ENCODE measurements around the gene ABCA2. TPM values are rescaled to one million over a fixed set of nuclear protein-coding genes. Genes with fewer than 3 reads are reported as not detected.

The ABCA2 gene
- total and polyA plus RNA-seq, 9 of the 15 experiments (the other 6 are each of a cell fraction or from before 2014, with no cell fraction given), result 0.69 to 16.3 (median 6.1) TPM; not detected in 2

- Histone ChIP-seq H3K27ac (ENCODE audit: extremely low read depth, low read depth, low read length) (no peak overlapping the region), H3K4me1 (replicated peaks in 1 of 2; ENCODE audit: control insufficient read depth in 2 of 2, insufficient read depth in 2 of 2, low read length in 2 of 2) (peaks cover 5 to 71% of the 10 kb centered on the region in 2 experiments; a peak in 3 of 5 replicates), H2AFZ (ENCODE audit: low read depth, low read length) (no peak overlapping the region), H3K36me3 (ENCODE audit: control insufficient read depth, insufficient read depth, low read length) (no peaks in the 10 kb centered on the region), H3K9me3 (replicated peaks; ENCODE audit: control insufficient read depth, insufficient read depth, low read depth, low read length) (no peaks in the 10 kb centered on the region), H3K4me3 (no peak overlapping the region), H4K20me1 (replicated peaks; ENCODE audit: control insufficient read depth, insufficient read depth, low read length) (0 out of 2 replicates have a peak, but pooled peaks cover 4% of the 10 kb centered on the region), H3K27me3 (ENCODE audit: control insufficient read depth in 2 of 2, insufficient read depth in 2 of 2, low read length in 2 of 2) (peaks cover 2 to 7% of the 10 kb centered on the region in 2 experiments; a peak in 3 of 5 replicates), H3K9me1 (ENCODE audit: control insufficient read depth, insufficient read depth, low read length) (no peaks in the 10 kb centered on the region), H3K79me2 (ENCODE audit: control insufficient read depth, insufficient read depth, low read length) (no peaks in the 10 kb centered on the region), H3K9ac (ENCODE audit: insufficient read depth in 1 of 2, low read depth in 2 of 2, low read length in 2 of 2) (peak overlapping the region in 1 of 2 experiments; percentile 76; a peak in 1 of 4 replicates), H3K4me2 (ENCODE audit: insufficient read depth, low read length) (no peak overlapping the region)
- no peak for ATAC-seq
- in situ Hi-C loops (cut with MboI), result no loop called here
- WGBS (ENCODE audit: insufficient coverage, low coverage, missing lambda C conversion rate), result 13% methylated on average over 5 of the region's 6 CpGs
- TF ChIP-seq E2F1 (CRISPR knock-in tag; IDR thresholded peaks at IDR 0.05), result no peak
- CTCF ChIA-PET (ENCODE audit: low intra/inter-chr PET ratio), result no interaction called here
- POLR2A ChIA-PET, result interaction anchor here (0.7 kb wide), 1 partner anchor 101 kb away, joined by 6 read pairs; no protein-coding TSS in a partner anchor
- intact Hi-C loops (cut with micrococcal nuclease), result no loop called here
- DNase-seq (ENCODE audit: extremely low read depth in 1 of 4, low spot score in 3 of 4), result no peak
- no peak for FAIRE-seq
- BruUV-seq (replicated peaks), result no TSS peak
Measured at GRCh38 chr9:136957901-136958300, 70.1 kb downstream of the ABCA2 start.

GRCh38 chr9:136957461-136957860, 70.6 kb downstream of the ABCA2 start:
- in situ Hi-C loops (cut with MboI) (no loop called here), intact Hi-C loops (cut with micrococcal nuclease) (no loop called here)
- Histone ChIP-seq H3K79me2 (ENCODE audit: control insufficient read depth, insufficient read depth, low read length) (no peaks in the 10 kb centered on the region), H3K27ac (ENCODE audit: extremely low read depth, low read depth, low read length) (no peak overlapping the region), H4K20me1 (replicated peaks; ENCODE audit: control insufficient read depth, insufficient read depth, low read length) (0 out of 2 replicates have a peak, but pooled peaks cover 4% of the 10 kb centered on the region), H3K27me3 (ENCODE audit: control insufficient read depth in 2 of 2, insufficient read depth in 2 of 2, low read length in 2 of 2) (peaks cover 2 to 7% of the 10 kb centered on the region in 2 experiments; a peak in 3 of 5 replicates), H3K4me2 (ENCODE audit: insufficient read depth, low read length) (no peak overlapping the region), H2AFZ (ENCODE audit: low read depth, low read length) (no peak overlapping the region), H3K9me3 (replicated peaks; ENCODE audit: control insufficient read depth, insufficient read depth, low read depth, low read length) (no peaks in the 10 kb centered on the region), H3K4me3 (no peak overlapping the region), H3K9me1 (ENCODE audit: control insufficient read depth, insufficient read depth, low read length) (no peaks in the 10 kb centered on the region), H3K36me3 (ENCODE audit: control insufficient read depth, insufficient read depth, low read length) (no peaks in the 10 kb centered on the region), H3K9ac (ENCODE audit: insufficient read depth in 1 of 2, low read depth in 2 of 2, low read length in 2 of 2) (no peak overlapping the region), H3K4me1 (replicated peaks in 1 of 2; ENCODE audit: control insufficient read depth in 2 of 2, insufficient read depth in 2 of 2, low read length in 2 of 2) (peaks cover 2 to 70% of the 10 kb centered on the region in 2 experiments; a peak in 3 of 5 replicates)
- no CpG with 5 or more reads among the region's 1 CpG for WGBS (ENCODE audit: insufficient coverage, low coverage, missing lambda C conversion rate)
- TF ChIP-seq CBX8 (IDR thresholded peaks at IDR 0.05; ENCODE audit: borderline replicate concordance, extremely low read depth, low read depth, low read length, poor library complexity, severe bottlenecking), result no peak
- TF ChIP-seq ZBTB12 (CRISPR knock-in tag; IDR thresholded peaks at IDR 0.05), result no peak
- FAIRE-seq (no peak), DNase-seq (ENCODE audit: extremely low read depth in 1 of 4, low spot score in 3 of 4) (no peak), ATAC-seq (no peak)
- POLR2A ChIA-PET, result no interaction called here
- no TSS peak for BruUV-seq (replicated peaks)
- CTCF ChIA-PET (ENCODE audit: low intra/inter-chr PET ratio), result no interaction called here
